ENCODE measurements around the gene COLEC11. TPM values are rescaled to one million over a fixed set of nuclear protein-coding genes. Genes with fewer than 3 reads are reported as not detected.
"Not testable (repeated sequence)": the region's sequence is repeated elsewhere in the genome, so short reads cannot be mapped to it uniquely, and the experiment has no call there.

Gene COLEC11
- total RNA-seq, 1 donor from 2014 or later = 0.29 TPM

- DNase-seq (ENCODE audit: extremely low read depth, low read depth, low spot score) = no peak
Measured at GRCh38 chr2:3604991-3605961, 10.4 kb downstream of the COLEC11 start.

- no peak for DNase-seq (ENCODE audit: extremely low read depth, low read depth, low spot score)
Measured at GRCh38 chr2:3606028-3606369, 11.1 kb downstream of the COLEC11 start.

GRCh38 chr2:3606370-3607201 lies 11.7 kb downstream of the COLEC11 start:
- no peak for DNase-seq (ENCODE audit: extremely low read depth, low read depth, low spot score)

GRCh38 chr2:3608373-3609278 lies 13.7 kb downstream of the COLEC11 start:
- DNase-seq (ENCODE audit: extremely low read depth, low read depth, low spot score) = no peak

- not testable (repeated sequence) for DNase-seq (ENCODE audit: extremely low read depth, low read depth, low spot score)
Measured at GRCh38 chr2:3609279-3609673, 14.4 kb downstream of the COLEC11 start.

- no peak for DNase-seq (ENCODE audit: extremely low read depth, low read depth, low spot score)
Measured at GRCh38 chr2:3610415-3610814, 15.5 kb downstream of the COLEC11 start.

GRCh38 chr2:3610881-3611505 lies 16.1 kb downstream of the COLEC11 start:
- no peak for DNase-seq (ENCODE audit: extremely low read depth, low read depth, low spot score)

- no peak for DNase-seq (ENCODE audit: extremely low read depth, low read depth, low spot score)
Measured at GRCh38 chr2:3611589-3611988, 16.7 kb downstream of the COLEC11 start.

GRCh38 chr2:3612639-3613523 lies 18.0 kb downstream of the COLEC11 start:
- DNase-seq (ENCODE audit: extremely low read depth, low read depth, low spot score) = no peak

- no peak for DNase-seq (ENCODE audit: extremely low read depth, low read depth, low spot score)
Measured at GRCh38 chr2:3613524-3613905, 18.6 kb downstream of the COLEC11 start.

GRCh38 chr2:3614743-3615142 lies 19.8 kb downstream of the COLEC11 start:
- DNase-seq (ENCODE audit: extremely low read depth, low read depth, low spot score) = not testable (repeated sequence)

GRCh38 chr2:3615541-3616200 lies 20.8 kb downstream of the COLEC11 start:
- DNase-seq (ENCODE audit: extremely low read depth, low read depth, low spot score) = not testable (repeated sequence)

GRCh38 chr2:3616435-3617197 lies 21.7 kb downstream of the COLEC11 start:
- not testable (repeated sequence) for DNase-seq (ENCODE audit: extremely low read depth, low read depth, low spot score)

- DNase-seq (ENCODE audit: extremely low read depth, low read depth, low spot score) = no peak
Measured at GRCh38 chr2:3617198-3617890, 22.4 kb downstream of the COLEC11 start.

- no peak for DNase-seq (ENCODE audit: extremely low read depth, low read depth, low spot score)
Measured at GRCh38 chr2:3618367-3618766, 23.5 kb downstream of the COLEC11 start.

GRCh38 chr2:3619033-3619432 lies 24.1 kb downstream of the COLEC11 start:
- no peak for DNase-seq (ENCODE audit: extremely low read depth, low read depth, low spot score)

- DNase-seq (ENCODE audit: extremely low read depth, low read depth, low spot score) = not testable (repeated sequence)
Measured at GRCh38 chr2:3619661-3620060, 24.7 kb downstream of the COLEC11 start.

Measured in glomerular endothelial cell (primary cell).